GM12874 (cell line): ENCODE measurements around the gene DCUN1D3.

Experiments
- CTCF ChIP-seq: IDR thresholded peaks from 2 replicates; pipeline ENCODE4 v1.5.1; 2011; ENCODE audit warnings: low read depth, mild to moderate bottlenecking, control low read depth, low read length, moderate library complexity; ENCODE audit not compliant: insufficient read depth

Gene DCUN1D3

GRCh38 chr16:20928774-20929411 lies 28.7 kb upstream of the DCUN1D3 start:
- TF ChIP-seq CTCF: no peak

GRCh38 chr16:20925751-20926150 lies 25.6 kb upstream of the DCUN1D3 start:
- no peak for TF ChIP-seq CTCF

GRCh38 chr16:20923876-20924275 lies 23.7 kb upstream of the DCUN1D3 start:
- TF ChIP-seq CTCF: no peak

GRCh38 chr16:20920799-20921198 lies 20.6 kb upstream of the DCUN1D3 start:
- no peak for TF ChIP-seq CTCF

GRCh38 chr16:20920091-20920490 lies 19.9 kb upstream of the DCUN1D3 start:
- no peak for TF ChIP-seq CTCF

GRCh38 chr16:20918486-20919239 lies 18.5 kb upstream of the DCUN1D3 start:
- TF ChIP-seq CTCF: no peak

- TF ChIP-seq CTCF: no peak
These were observed 16.8 kb upstream of the DCUN1D3 start for GRCh38 chr16:20916942-20917341.
